ENCODE measurements around the gene PRKN. TPM values are rescaled to one million over a fixed set of nuclear protein-coding genes. Genes with fewer than 3 reads are reported as not detected.

The PRKN gene
- total and polyA plus RNA-seq, 9 donors = 3.0 to 15.0 (median 9.2) TPM

GRCh38 chr6:161412795-161413194 is 1314.8 kb downstream of the PRKN start:
- intact Hi-C loops (cut with DNase I) = loop anchor here in 1 of 4 donors (5.0 kb wide), 1 partner anchor 2000 kb away; no protein-coding TSS in a partner anchor
- no peak for TF ChIP-seq POLR2A (IDR thresholded peaks at IDR 0.05)
- TF ChIP-seq EP300 (IDR thresholded peaks at IDR 0.05) = no peak
- TF ChIP-seq CTCF (IDR thresholded peaks at IDR 0.05) = no peak
- 82 to 86% (median 83%) methylated on average over 5 of the region's 5 CpGs for WGBS, 3 donors
- Histone ChIP-seq H3K27me3 (no peaks in the 10 kb centered on the region), H3K4me1 (ENCODE audit: insufficient read depth) (peaks cover 2% of the 10 kb centered on the region), H3K36me3 (no peaks in the 10 kb centered on the region), H3K27ac (no peak overlapping the region), H3K4me3 (no peak overlapping the region), H3K9me3 (no peaks in the 10 kb centered on the region)
- no peak for DNase-seq

GRCh38 chr6:161411265-161411944 is 1316.2 kb downstream of the PRKN start:
- H3K27me3 ChIP-seq = no peaks in the 10 kb centered on the region
- no peak overlapping the region for H3K27ac ChIP-seq
- no peak overlapping the region for H3K4me3 ChIP-seq
- DNase-seq = no peak
- intact Hi-C loops (cut with DNase I) = loop anchor here in 1 of 4 donors (5.0 kb wide), 1 partner anchor 1999 kb away; no protein-coding TSS in a partner anchor
- 99 to 100% (median 100%) methylated on average over 4 of the region's 4 CpGs for WGBS, 3 donors
- TF ChIP-seq EP300 (IDR thresholded peaks at IDR 0.05) (no peak), POLR2A (IDR thresholded peaks at IDR 0.05) (no peak), CTCF (IDR thresholded peaks at IDR 0.05) (no peak)
- H3K4me1 ChIP-seq (ENCODE audit: insufficient read depth) = no peaks in the 10 kb centered on the region
- no peaks in the 10 kb centered on the region for H3K9me3 ChIP-seq
- no peaks in the 10 kb centered on the region for H3K36me3 ChIP-seq

- WGBS, 3 donors = 91 to 96% (median 94%) methylated on average over 6 of the region's 6 CpGs
- DNase-seq = no peak
- H3K9me3 ChIP-seq = no peaks in the 10 kb centered on the region
- no peak overlapping the region for H3K27ac ChIP-seq
- H3K4me1 ChIP-seq (ENCODE audit: insufficient read depth) = no peaks in the 10 kb centered on the region
- intact Hi-C loops (cut with DNase I) = loop anchor here in 1 of 4 donors (5.0 kb wide), 1 partner anchor 1998 kb away; no protein-coding TSS in a partner anchor
- TF ChIP-seq POLR2A (IDR thresholded peaks at IDR 0.05) = no peak
- TF ChIP-seq EP300 (IDR thresholded peaks at IDR 0.05) = no peak
- no peak for TF ChIP-seq CTCF (IDR thresholded peaks at IDR 0.05)
- H3K36me3 ChIP-seq = no peaks in the 10 kb centered on the region
- no peak overlapping the region for H3K4me3 ChIP-seq
- H3K27me3 ChIP-seq = no peaks in the 10 kb centered on the region
These were observed 1316.8 kb downstream of the PRKN start for GRCh38 chr6:161410736-161411135.

- no peak for DNase-seq
- 94 to 97% (median 96%) methylated on average over 6 of the region's 6 CpGs for WGBS, 3 donors
- no peaks in the 10 kb centered on the region for H3K9me3 ChIP-seq
- no peak overlapping the region for H3K27ac ChIP-seq
- intact Hi-C loops (cut with DNase I) = loop anchor here in 1 of 4 donors (5.0 kb wide), 1 partner anchor 1998 kb away; no protein-coding TSS in a partner anchor
- no peaks in the 10 kb centered on the region for H3K27me3 ChIP-seq
- TF ChIP-seq EP300 (IDR thresholded peaks at IDR 0.05) = no peak
- no peak for TF ChIP-seq CTCF (IDR thresholded peaks at IDR 0.05)
- TF ChIP-seq POLR2A (IDR thresholded peaks at IDR 0.05) = no peak
- H3K4me3 ChIP-seq = no peak overlapping the region
- no peaks in the 10 kb centered on the region for H3K36me3 ChIP-seq
- H3K4me1 ChIP-seq (ENCODE audit: insufficient read depth) = no peaks in the 10 kb centered on the region
These were observed 1317.5 kb downstream of the PRKN start for GRCh38 chr6:161410076-161410475.
